Ishikawa (cell line): ENCODE data around the gene ANKRD66.

ENCODE experiments used
- CEBPB ChIP-seq: IDR thresholded peaks from 2 replicates; pipeline ENCODE4 v1.6.1; 2012
- CREB1 ChIP-seq: IDR thresholded peaks from 2 replicates; pipeline ENCODE4 v1.6.1; 2012; ENCODE audit warnings: low read depth
- EGR1 ChIP-seq: IDR thresholded peaks from 2 replicates; pipeline ENCODE4 v1.6.1; 2012
- EP300 ChIP-seq: IDR thresholded peaks from 2 replicates; pipeline ENCODE4 v1.6.1; 2012; ENCODE audit warnings: borderline replicate concordance
- FOXM1 ChIP-seq: IDR thresholded peaks from 2 replicates; pipeline ENCODE4 v1.6.1; 2012; ENCODE audit warnings: low read depth, borderline replicate concordance
- NFIC ChIP-seq: IDR thresholded peaks from 2 replicates; pipeline ENCODE4 v1.6.1; 2012
- RAD21 ChIP-seq: IDR thresholded peaks from 2 replicates; pipeline ENCODE4 v1.6.1; 2012; ENCODE audit warnings: low read depth
- TAF1 ChIP-seq: IDR thresholded peaks from 2 replicates; pipeline ENCODE4 v1.6.1; 2012; ENCODE audit warnings: low read depth, mild to moderate bottlenecking
- TCF12 ChIP-seq: IDR thresholded peaks from 2 replicates; pipeline ENCODE4 v1.6.1; 2012; ENCODE audit warnings: low read depth
- TEAD4 ChIP-seq: IDR thresholded peaks from 2 replicates; pipeline ENCODE4 v1.6.1; 2012
- YY1 ChIP-seq: IDR thresholded peaks from 2 replicates; pipeline ENCODE4 v1.6.1; 2012; ENCODE audit warnings: low read depth
- ZBTB7A ChIP-seq: IDR thresholded peaks from 2 replicates; pipeline ENCODE4 v1.6.1; 2012; ENCODE audit warnings: low read depth
- TF ChIP-seq, protein P1 (sequence below): IDR thresholded peaks from 2 replicates; pipeline ENCODE4 v1.6.1; 2012
- TF ChIP-seq, protein P2 (sequence below): IDR thresholded peaks from 2 replicates; pipeline ENCODE4 v1.6.1; 2012; ENCODE audit warnings: low read depth, mild to moderate bottlenecking
- TF ChIP-seq, protein P3 (sequence below): IDR thresholded peaks from 2 replicates; pipeline ENCODE4 v1.6.1; 2012

Gene ANKRD66

DNA sequence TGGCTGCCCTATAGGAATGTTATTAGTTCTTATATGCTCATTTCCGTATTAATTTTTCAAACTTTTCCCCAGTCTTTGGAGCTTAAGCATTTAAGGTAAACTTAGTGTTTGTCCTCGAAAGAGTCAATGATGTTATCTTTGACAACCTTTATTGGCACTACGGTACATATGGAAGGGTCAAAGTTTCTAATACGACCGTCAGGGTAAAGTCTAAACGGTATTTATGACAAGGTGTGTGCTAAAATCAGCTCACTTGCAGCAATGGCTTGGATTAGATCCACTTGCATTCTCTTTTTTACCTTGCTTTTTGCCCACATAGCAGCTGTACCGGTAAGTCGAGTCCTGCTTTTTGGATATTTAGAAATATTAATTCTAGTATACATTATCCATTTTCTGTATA lies 46.4 kb downstream of the ANKRD66 start, which contains the start of gene MEP1A:
MEP1A (plus strand) TSS at position 252 of the 400 bp plus-strand sequence; CDS start at position 262, 10 bp downstream.
- TF ChIP-seq CREB1 (no peak), TEAD4 (no peak), CEBPB (no peak), TCF12 (no peak), EGR1 (no peak), TAF1 (no peak), EP300 (no peak), FOXM1 (no peak), NFIC (no peak), ZBTB7A (no peak), YY1 (no peak), RAD21 (no peak)
- TF ChIP-seq, protein P1, sequence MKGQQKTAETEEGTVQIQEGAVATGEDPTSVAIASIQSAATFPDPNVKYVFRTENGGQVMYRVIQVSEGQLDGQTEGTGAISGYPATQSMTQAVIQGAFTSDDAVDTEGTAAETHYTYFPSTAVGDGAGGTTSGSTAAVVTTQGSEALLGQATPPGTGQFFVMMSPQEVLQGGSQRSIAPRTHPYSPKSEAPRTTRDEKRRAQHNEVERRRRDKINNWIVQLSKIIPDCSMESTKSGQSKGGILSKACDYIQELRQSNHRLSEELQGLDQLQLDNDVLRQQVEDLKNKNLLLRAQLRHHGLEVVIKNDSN, result no peak
- TF ChIP-seq, protein P2, sequence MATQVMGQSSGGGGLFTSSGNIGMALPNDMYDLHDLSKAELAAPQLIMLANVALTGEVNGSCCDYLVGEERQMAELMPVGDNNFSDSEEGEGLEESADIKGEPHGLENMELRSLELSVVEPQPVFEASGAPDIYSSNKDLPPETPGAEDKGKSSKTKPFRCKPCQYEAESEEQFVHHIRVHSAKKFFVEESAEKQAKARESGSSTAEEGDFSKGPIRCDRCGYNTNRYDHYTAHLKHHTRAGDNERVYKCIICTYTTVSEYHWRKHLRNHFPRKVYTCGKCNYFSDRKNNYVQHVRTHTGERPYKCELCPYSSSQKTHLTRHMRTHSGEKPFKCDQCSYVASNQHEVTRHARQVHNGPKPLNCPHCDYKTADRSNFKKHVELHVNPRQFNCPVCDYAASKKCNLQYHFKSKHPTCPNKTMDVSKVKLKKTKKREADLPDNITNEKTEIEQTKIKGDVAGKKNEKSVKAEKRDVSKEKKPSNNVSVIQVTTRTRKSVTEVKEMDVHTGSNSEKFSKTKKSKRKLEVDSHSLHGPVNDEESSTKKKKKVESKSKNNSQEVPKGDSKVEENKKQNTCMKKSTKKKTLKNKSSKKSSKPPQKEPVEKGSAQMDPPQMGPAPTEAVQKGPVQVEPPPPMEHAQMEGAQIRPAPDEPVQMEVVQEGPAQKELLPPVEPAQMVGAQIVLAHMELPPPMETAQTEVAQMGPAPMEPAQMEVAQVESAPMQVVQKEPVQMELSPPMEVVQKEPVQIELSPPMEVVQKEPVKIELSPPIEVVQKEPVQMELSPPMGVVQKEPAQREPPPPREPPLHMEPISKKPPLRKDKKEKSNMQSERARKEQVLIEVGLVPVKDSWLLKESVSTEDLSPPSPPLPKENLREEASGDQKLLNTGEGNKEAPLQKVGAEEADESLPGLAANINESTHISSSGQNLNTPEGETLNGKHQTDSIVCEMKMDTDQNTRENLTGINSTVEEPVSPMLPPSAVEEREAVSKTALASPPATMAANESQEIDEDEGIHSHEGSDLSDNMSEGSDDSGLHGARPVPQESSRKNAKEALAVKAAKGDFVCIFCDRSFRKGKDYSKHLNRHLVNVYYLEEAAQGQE, result no peak
- TF ChIP-seq, protein P3, sequence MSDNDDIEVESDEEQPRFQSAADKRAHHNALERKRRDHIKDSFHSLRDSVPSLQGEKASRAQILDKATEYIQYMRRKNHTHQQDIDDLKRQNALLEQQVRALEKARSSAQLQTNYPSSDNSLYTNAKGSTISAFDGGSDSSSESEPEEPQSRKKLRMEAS, result no peak

DNA sequence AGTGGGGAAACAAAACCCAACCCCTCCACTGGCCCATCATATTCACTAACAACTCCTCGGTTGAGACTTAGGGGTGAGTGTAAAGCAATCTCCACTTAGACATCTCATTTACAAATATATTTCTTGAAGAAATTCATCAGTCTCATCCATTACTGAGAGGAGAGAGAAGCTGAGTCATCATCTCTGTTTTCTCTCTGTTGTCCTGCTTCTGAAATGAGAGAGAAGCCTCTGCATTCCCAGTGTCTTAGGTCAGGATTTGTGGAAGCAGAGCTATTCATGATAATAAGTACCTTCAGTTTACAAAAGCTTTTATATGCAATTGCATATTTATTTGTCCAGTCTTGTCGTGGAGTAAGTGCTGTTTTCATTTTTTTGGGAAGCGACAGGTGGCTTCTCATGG lies 47.3 kb downstream of the ANKRD66 start:
- TF ChIP-seq RAD21 (no peak), TEAD4 (no peak), EP300 (no peak)
- TF ChIP-seq, protein P3, result no peak
- TF ChIP-seq, protein P2, result no peak

DNA sequence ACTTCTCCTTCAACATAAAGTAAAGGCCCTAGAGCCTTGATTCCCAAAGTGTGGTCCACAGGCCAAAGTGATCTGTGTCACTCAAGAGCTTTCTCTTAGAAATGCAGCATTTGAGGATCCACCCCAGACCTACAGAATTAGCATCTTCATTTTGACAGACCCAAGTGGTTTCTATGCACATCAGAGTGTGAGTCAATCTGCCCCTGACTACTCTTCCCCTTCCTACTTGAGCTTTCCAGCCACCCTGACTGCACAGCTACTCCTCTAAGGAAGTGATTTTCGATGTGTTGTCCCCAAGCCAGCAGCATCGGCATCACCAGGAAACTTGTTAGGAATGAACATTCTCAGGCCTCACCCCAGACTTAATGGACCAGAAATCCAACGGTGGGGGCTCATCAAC lies 49.1 kb downstream of the ANKRD66 start:
- TF ChIP-seq CREB1, result no peak
- TF ChIP-seq, protein P2, result no peak
- no peak for TF ChIP-seq NFIC
- no peak for TF ChIP-seq EP300
- TF ChIP-seq, protein P3, result no peak
- TF ChIP-seq, protein P1, result no peak
- TF ChIP-seq RAD21, result no peak
- no peak for TF ChIP-seq CEBPB
- no peak for TF ChIP-seq TAF1
- TF ChIP-seq TCF12, result no peak
- TF ChIP-seq YY1, result no peak
- no peak for TF ChIP-seq FOXM1
- TF ChIP-seq EGR1, result no peak
- TF ChIP-seq TEAD4, result no peak
- no peak for TF ChIP-seq ZBTB7A

DNA sequence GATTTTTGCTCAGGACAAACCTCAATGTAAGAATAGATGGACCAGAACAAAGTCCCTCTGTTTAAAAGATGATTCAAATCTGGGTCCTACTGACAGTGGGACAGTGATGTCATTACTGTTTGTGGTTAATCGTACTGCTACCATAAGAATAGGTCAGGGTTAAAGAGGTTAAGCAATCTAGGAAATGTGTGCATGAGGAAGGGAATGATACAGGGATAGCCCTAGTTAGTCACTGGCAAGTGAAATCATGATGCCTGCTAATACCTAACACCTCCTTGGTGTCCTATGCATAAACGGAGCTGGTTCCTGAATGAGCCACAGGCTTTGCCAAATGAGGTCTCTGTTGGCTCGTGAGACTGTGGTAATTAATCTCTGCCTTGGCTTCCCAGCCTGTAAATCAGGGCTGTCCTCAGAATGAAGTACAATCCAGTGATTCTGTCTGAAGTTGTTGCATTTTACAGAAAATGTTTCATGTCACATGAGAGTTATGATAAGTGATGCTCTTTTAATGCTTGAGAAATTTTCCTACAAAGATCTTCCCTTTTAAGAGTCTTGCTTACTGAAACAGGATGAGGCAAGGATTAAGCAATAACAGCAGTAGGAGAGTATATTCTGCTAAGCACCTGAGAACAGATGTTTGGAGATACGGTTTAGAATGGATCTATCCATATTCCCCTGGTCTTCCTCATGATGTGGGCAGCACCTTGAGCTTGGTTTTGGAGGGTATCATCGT lies 50.3 kb downstream of the ANKRD66 start:
- TF ChIP-seq, protein P1, result no peak
- TF ChIP-seq CEBPB, result no peak
- TF ChIP-seq CREB1, result no peak
- TF ChIP-seq TEAD4, result no peak
- no peak for TF ChIP-seq RAD21
- no peak for TF ChIP-seq FOXM1
- TF ChIP-seq, protein P2, result no peak
- no peak for TF ChIP-seq TCF12
- TF ChIP-seq ZBTB7A, result no peak
- no peak for TF ChIP-seq EGR1
